KOPT-K1 (cell line): ENCODE measurements around the gene CNOT4.
"Not testable (repeated sequence)": the region's sequence is repeated elsewhere in the genome, so short reads cannot be mapped to it uniquely, and the experiment has no call there.

Source experiments
- H3K27ac ChIP-seq: fragments of 200-600 bp; sonication (generic); 2 replicates; pipeline ENCODE4 v1.5.1; 2016; ENCODE audit warnings: antibody characterized with exemption, mild to moderate bottlenecking, low read depth, low read length; ENCODE audit not compliant: poor library complexity, severe bottlenecking
- H3K36me3 ChIP-seq: fragments of 200-600 bp; sonication (generic); 2 replicates; pipeline ENCODE4 v1.5.1; 2017; ENCODE audit warnings: antibody characterized with exemption, mild to moderate bottlenecking, low read length, moderate library complexity; ENCODE audit not compliant: insufficient read depth
- H3K9me3 ChIP-seq: fragments of 200-600 bp; sonication (generic); 2 replicates; pipeline ENCODE4 v1.5.1; 2017; ENCODE audit warnings: antibody characterized with exemption, low read length, mild to moderate bottlenecking; ENCODE audit not compliant: insufficient read depth, poor library complexity, severe bottlenecking

Gene CNOT4

DNA sequence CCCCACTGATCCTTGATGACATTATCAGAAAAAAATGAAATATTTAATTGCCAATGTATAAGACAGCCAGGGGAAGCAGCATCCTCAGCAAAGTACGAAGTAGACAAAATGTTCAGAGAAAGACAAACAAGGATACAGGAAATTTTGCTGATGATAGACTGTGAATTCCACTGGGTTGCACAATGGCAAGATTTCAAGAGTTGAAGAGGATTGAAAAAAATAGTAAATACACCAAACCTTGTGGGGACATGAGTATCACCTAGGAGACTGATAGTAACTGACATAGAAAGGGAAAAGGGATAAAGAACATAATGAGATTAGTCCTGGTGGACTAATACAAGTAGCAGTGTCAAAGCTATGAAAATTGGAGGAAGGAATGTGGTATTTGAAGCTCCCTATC, 16.5 kb downstream of the CNOT4 start:
- Histone ChIP-seq H3K27ac (no peak overlapping the region), H3K36me3 (no peaks in the 10 kb centered on the region), H3K9me3 (no peaks in the 10 kb centered on the region)

DNA sequence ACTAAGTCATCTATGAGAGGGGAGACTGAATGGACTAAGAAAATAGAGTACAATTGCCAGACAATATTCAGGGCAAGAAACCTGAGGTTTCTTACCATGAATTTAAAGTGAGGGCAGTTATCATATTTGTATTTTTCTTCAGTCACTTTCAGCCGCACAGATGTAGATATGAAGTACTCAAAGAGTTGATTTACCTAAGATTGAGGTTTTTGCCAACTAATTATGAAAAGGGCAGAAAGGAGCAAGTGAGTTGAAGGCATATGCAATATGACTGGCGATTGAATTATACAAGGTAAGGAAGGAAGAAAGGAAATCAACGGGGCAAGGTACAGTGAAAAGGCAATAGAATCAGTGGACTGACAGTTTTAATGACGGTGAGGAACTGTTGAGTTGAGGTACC, 17.8 kb downstream of the CNOT4 start:
- no peak overlapping the region for H3K27ac ChIP-seq
- H3K36me3 ChIP-seq, result no peaks in the 10 kb centered on the region
- no peaks in the 10 kb centered on the region for H3K9me3 ChIP-seq

GRCh38 chr7:135490783-135491182, 19.1 kb downstream of the CNOT4 start:
- Histone ChIP-seq H3K36me3 (no peaks in the 10 kb centered on the region), H3K27ac (no peak overlapping the region), H3K9me3 (no peaks in the 10 kb centered on the region)

GRCh38 chr7:135489791-135490190, 20.1 kb downstream of the CNOT4 start:
- H3K36me3 ChIP-seq, result no peaks in the 10 kb centered on the region
- H3K27ac ChIP-seq, result no peak overlapping the region
- H3K9me3 ChIP-seq, result no peaks in the 10 kb centered on the region

DNA sequence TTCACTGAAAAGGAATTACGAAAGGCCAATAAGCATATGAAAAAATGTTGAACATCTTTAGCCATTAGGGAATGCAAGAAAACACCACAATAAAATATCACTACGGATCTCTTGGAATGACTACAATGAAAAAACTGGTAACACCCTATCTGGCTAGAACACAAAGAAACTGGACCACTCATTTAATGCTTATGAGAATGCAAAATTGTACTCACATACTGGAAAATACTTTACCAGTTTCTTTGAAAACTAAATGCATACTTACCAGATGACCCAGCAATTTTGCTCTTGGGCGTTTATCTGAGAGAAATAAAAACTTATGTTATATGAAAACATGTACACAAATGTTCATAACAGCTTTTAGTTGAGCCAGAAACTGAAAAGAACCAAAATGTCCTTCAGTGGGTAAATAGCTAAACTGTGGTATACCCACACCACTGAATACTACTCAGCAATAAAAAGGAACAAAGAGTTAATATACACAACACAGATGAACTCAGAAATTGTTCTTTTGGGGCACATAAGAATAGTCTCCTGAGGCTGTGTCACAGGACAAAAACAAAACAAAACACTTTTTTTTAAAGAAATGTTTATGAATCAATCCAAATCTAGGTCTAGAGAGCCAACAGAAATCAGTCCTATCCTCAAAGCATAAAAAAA, 23.5 kb downstream of the CNOT4 start:
- Histone ChIP-seq H3K27ac (no peak overlapping the region), H3K9me3 (no peaks in the 10 kb centered on the region), H3K36me3 (0 out of 2 replicates have a peak, but pooled peaks cover 4% of the 10 kb centered on the region)

GRCh38 chr7:135481598-135481979, 28.3 kb downstream of the CNOT4 start:
- H3K9me3 ChIP-seq, result no peaks in the 10 kb centered on the region
- peaks cover 11% of the 10 kb centered on the region for H3K36me3 ChIP-seq
- H3K27ac ChIP-seq, result no peak overlapping the region

DNA sequence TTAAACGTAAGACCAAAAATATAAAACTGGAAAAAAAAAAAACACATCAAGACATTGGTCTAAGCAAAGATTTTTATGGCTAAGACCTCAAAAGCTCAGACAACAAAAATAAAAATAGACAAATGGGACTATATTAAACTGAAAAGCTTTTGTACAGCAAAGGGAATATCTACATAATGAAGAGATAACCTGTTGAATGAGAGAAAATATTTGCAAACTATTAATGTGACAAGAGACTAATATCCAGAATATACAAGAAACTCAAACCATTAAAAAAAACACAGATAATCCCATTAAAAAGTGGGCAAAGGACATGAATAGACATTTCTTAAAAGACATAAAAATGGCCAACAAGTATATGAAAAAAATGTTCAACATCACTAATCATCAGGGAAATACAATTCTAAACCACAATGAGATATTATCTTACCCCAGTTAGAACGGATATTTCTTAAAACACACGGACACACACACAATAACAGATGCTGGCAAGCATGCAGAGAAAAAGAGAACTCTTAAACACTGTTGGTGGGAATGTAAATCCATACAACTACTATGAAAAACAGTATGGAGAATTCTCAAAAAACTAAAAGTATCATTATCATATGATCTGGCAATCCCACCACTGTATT, 28.8 kb downstream of the CNOT4 start:
- H3K9me3 ChIP-seq, result no peaks in the 10 kb centered on the region
- H3K27ac ChIP-seq, result no peak overlapping the region
- H3K36me3 ChIP-seq, result peaks cover 11% of the 10 kb centered on the region

- H3K9me3 ChIP-seq, result no peaks in the 10 kb centered on the region
- no peak overlapping the region for H3K27ac ChIP-seq
- peaks cover 11% of the 10 kb centered on the region for H3K36me3 ChIP-seq
Measured at GRCh38 chr7:135475521-135475920, 34.4 kb downstream of the CNOT4 start.

DNA sequence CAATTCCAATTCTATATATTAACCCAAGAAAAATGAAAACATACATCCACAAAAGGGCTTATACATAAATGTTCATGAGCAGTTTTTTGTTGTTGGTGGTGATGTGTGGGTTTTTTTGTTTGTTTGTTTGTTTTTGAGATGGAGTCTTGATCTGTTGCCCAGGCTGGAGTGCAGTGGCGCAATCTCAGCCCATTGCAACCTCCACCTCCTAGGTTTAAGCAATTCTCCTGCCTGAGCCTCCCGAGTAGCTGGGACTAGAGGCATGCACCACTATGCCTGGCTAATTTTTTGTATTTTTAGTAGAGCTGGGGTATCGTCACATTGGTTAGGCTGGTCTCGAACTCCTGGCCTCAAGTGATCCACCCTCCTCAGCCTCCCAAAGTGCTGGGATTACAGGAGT, 40.2 kb downstream of the CNOT4 start:
- not testable (repeated sequence) for H3K9me3 ChIP-seq, H3K36me3 ChIP-seq, H3K27ac ChIP-seq

- H3K9me3 ChIP-seq, result no peaks in the 10 kb centered on the region
- H3K36me3 ChIP-seq, result no peaks in the 10 kb centered on the region
- H3K27ac ChIP-seq, result no peak overlapping the region
Measured at GRCh38 chr7:135467207-135467711, 42.6 kb downstream of the CNOT4 start.

GRCh38 chr7:135466442-135467206, 43.3 kb downstream of the CNOT4 start:
- no peaks in the 10 kb centered on the region for H3K9me3 ChIP-seq
- H3K36me3 ChIP-seq, result no peaks in the 10 kb centered on the region
- H3K27ac ChIP-seq, result no peak overlapping the region

- Histone ChIP-seq H3K9me3 (no peaks in the 10 kb centered on the region), H3K27ac (no peak overlapping the region), H3K36me3 (no peaks in the 10 kb centered on the region)
Measured at GRCh38 chr7:135463908-135464307, 46.0 kb downstream of the CNOT4 start.

- no peak overlapping the region for H3K27ac ChIP-seq
- no peaks in the 10 kb centered on the region for H3K36me3 ChIP-seq
- no peaks in the 10 kb centered on the region for H3K9me3 ChIP-seq
Measured at GRCh38 chr7:135459951-135460567, 49.8 kb downstream of the CNOT4 start.

GRCh38 chr7:135459076-135459475, 50.8 kb downstream of the CNOT4 start:
- H3K27ac ChIP-seq, result no peak overlapping the region
- no peaks in the 10 kb centered on the region for H3K36me3 ChIP-seq
- H3K9me3 ChIP-seq, result no peaks in the 10 kb centered on the region

DNA sequence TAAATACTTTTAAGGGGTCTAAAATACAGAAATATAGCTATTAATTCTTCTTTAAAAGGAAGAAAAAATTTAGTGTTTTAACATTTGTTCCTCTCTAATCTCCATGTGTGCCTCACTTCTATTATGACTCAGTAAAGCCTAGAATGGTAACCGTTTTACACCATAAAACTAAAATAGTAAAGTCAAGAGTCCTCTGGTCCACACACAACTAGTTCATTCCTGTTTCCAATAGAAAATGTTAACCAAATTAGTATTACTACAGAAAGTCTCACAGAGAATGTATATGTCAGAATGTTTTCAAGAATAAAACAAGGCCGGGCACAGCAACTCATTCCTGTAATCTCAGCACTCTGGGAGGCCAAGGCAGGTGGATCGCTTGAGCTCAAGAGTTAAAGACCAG, 55.8 kb downstream of the CNOT4 start:
- H3K27ac ChIP-seq, result no peak overlapping the region
- H3K36me3 ChIP-seq, result no peaks in the 10 kb centered on the region
- no peaks in the 10 kb centered on the region for H3K9me3 ChIP-seq
